PC-3 (cell line): ENCODE measurements around the gene RPGRIP1. TPM values are rescaled to one million over a fixed set of nuclear protein-coding genes. Genes with fewer than 3 reads are reported as not detected.

Source experiments
- ATAC-seq: fragments of 200-7000 bp; cut with Tn5 transposase; 2 replicates; pipeline ENCODE4 v1.9.1; 2020; ENCODE audit warnings: mild to moderate bottlenecking, moderate library complexity
- BruUV-seq: library from RNA; stranded (reverse); fragments of 400-500 nt; replicated peaks from 2 replicates; lab custom pipeline; 2021; lab: Mats Ljungman, UMichigan
- CTCF ChIA-PET: fragments of 300-600 bp; sonication (Branson Sonifier 250); formaldehyde crosslinking; loops from one replicate; lab custom pipeline; 2022; ENCODE audit warnings: antibody characterized with exemption; lab: Charles Lee
- POLR2A ChIA-PET: fragments of 300-600 bp; sonication (Branson Sonifier 250); formaldehyde crosslinking; loops from one replicate; lab custom pipeline; 2022; ENCODE audit warnings: antibody characterized with exemption; ENCODE audit not compliant: unreplicated experiment; lab: Charles Lee
- DNase-seq: peaks from one replicate; pipeline ENCODE4 v3.0.0-alpha.2; 2015
- H2AFZ ChIP-seq: fragments of 300-600 bp; sonication (generic); 2 replicates; pipeline ENCODE4 v1.6.0; 2016; ENCODE audit warnings: antibody characterized with exemption, low read length
- H3F3A ChIP-seq: fragments of 300-600 bp; sonication (generic); one replicate; pipeline ENCODE4 v1.6.0; 2017; ENCODE audit warnings: antibody characterized with exemption, low read length, control low read depth, mild to moderate bottlenecking; ENCODE audit not compliant: unreplicated experiment
- H3K27ac ChIP-seq: fragments of 300-600 bp; sonication (generic); 2 replicates; pipeline ENCODE4 v1.5.1; 2016; ENCODE audit warnings: mild to moderate bottlenecking, low read length
- H3K27me3 ChIP-seq: fragments of 300-600 bp; sonication (generic); 2 replicates; pipeline ENCODE4 v1.6.1; 2016; ENCODE audit warnings: low read length, mixed read lengths
- H3K36me3 ChIP-seq: fragments of 300-600 bp; sonication (generic); 2 replicates; pipeline ENCODE4 v1.6.1; 2016; ENCODE audit warnings: low read depth, mixed run types, low read length, mixed read lengths
- H3K4me1 ChIP-seq: fragments of 300-600 bp; sonication (generic); 2 replicates; pipeline ENCODE4 v1.5.1; 2016; ENCODE audit warnings: low read length; ENCODE audit not compliant: insufficient read depth
- H3K4me2 ChIP-seq: fragments of 300-600 bp; sonication (generic); 2 replicates; pipeline ENCODE4 v1.6.0; 2016; ENCODE audit warnings: low read length
- H3K4me3 ChIP-seq: fragments of 300-600 bp; sonication (generic); 2 replicates; pipeline ENCODE4 v1.5.1; 2016; ENCODE audit warnings: mild to moderate bottlenecking, low read length, mixed read lengths
- H3K79me2 ChIP-seq: fragments of 300-600 bp; sonication (generic); 2 replicates; pipeline ENCODE4 v1.6.1; 2017; ENCODE audit warnings: low read length, mixed read lengths
- H3K9ac ChIP-seq: fragments of 300-600 bp; sonication (generic); 2 replicates; pipeline ENCODE4 v1.6.0; 2016; ENCODE audit warnings: mild to moderate bottlenecking, low read length
- H3K9me2 ChIP-seq: fragments of 300-600 bp; sonication (generic); replicated peaks from 2 replicates; pipeline ENCODE4 v1.6.1; 2016; ENCODE audit warnings: mixed run types, low read length, mixed read lengths
- H3K9me3 ChIP-seq: fragments of 300-600 bp; sonication (generic); 2 replicates; pipeline ENCODE4 v1.6.1; 2016; ENCODE audit warnings: low read length, mixed read lengths
- H4K20me1 ChIP-seq: fragments of 300-600 bp; sonication (generic); 2 replicates; pipeline ENCODE4 v1.6.1; 2016; ENCODE audit warnings: low read length, mixed read lengths
- EZH2 ChIP-seq: fragments of 300-600 bp; sonication (generic); IDR thresholded peaks from one replicate; pipeline ENCODE4 v1.6.1; 2017; ENCODE audit warnings: antibody characterized with exemption, mild to moderate bottlenecking, low read length; ENCODE audit not compliant: unreplicated experiment
- EZH2phosphoT487 ChIP-seq: fragments of 300-600 bp; sonication (generic); IDR thresholded peaks from 2 replicates; pipeline ENCODE4 v1.6.1; 2018; ENCODE audit warnings: mild to moderate bottlenecking, antibody characterized with exemption, low read length, borderline replicate concordance
- intact Hi-C: fragments of 100-400 bp; cut with micrococcal nuclease; formaldehyde crosslinking; loops from 2 replicates; pipeline ENCODE4 v1.9.0; 2023
- total RNA-seq: library from RNA; depleted of rRNA; stranded (reverse); fragments of >200 nt; gene quantifications from 2 replicates; pipeline ENCODE4 v1.2.3, GENCODE V29; 2014
- TF ChIP-seq, protein P1 (sequence below): fragments of 300-600 bp; sonication (generic); conservative IDR thresholded peaks from 2 replicates; pipeline ENCODE4 v1.5.1; 2017; ENCODE audit warnings: antibody characterized with exemption, low read depth, mild to moderate bottlenecking, low read length

Gene RPGRIP1
- total RNA-seq, 1 experiment from 2014 or later: 0.33 TPM

DNA sequence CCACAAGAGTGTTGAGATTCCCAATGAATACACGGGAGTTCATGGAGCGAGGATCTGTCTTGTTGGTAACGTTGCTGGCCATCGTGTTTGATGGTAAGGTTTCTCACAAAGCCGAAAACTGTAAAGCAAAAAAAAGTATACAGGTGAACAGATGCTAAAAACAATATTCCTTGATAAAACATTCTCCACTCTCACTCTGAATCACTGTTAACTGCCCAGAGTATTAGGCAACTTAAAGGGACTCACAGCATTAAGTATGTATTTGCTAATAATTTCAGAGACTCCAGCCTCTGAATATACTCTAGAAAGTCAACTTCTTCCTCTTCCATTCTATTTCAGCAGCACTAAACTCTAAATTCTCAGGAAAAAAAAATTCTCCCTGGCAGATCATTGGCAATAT is 45.8 kb upstream of the RPGRIP1 start:
- H2AFZ ChIP-seq: no peak overlapping the region
- intact Hi-C loops: no loop called here
- no TSS peak for BruUV-seq
- ATAC-seq (no peak), DNase-seq (no peak)
- H3K9ac ChIP-seq: no peak overlapping the region
- CTCF ChIA-PET: no interaction called here
- H3K4me3 ChIP-seq: no peak overlapping the region
- TF ChIP-seq EZH2phosphoT487 (no peak), EZH2 (no peak)
- TF ChIP-seq, protein P1, sequence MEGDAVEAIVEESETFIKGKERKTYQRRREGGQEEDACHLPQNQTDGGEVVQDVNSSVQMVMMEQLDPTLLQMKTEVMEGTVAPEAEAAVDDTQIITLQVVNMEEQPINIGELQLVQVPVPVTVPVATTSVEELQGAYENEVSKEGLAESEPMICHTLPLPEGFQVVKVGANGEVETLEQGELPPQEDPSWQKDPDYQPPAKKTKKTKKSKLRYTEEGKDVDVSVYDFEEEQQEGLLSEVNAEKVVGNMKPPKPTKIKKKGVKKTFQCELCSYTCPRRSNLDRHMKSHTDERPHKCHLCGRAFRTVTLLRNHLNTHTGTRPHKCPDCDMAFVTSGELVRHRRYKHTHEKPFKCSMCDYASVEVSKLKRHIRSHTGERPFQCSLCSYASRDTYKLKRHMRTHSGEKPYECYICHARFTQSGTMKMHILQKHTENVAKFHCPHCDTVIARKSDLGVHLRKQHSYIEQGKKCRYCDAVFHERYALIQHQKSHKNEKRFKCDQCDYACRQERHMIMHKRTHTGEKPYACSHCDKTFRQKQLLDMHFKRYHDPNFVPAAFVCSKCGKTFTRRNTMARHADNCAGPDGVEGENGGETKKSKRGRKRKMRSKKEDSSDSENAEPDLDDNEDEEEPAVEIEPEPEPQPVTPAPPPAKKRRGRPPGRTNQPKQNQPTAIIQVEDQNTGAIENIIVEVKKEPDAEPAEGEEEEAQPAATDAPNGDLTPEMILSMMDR: no peak
- H3K9me3 ChIP-seq: no peaks in the 10 kb centered on the region
- H3K36me3 ChIP-seq: peaks cover 84% of the 10 kb centered on the region
- POLR2A ChIA-PET: no interaction called here
- no peak overlapping the region for H3K4me2 ChIP-seq
- no peak overlapping the region for H3K27ac ChIP-seq
- H3K4me1 ChIP-seq: no peaks in the 10 kb centered on the region
- peaks cover 97% of the 10 kb centered on the region for H4K20me1 ChIP-seq
- no peaks in the 10 kb centered on the region for H3K27me3 ChIP-seq
- peaks cover 100% of the 10 kb centered on the region for H3K79me2 ChIP-seq
- H3K9me2 ChIP-seq: no peaks in the 10 kb centered on the region
- H3F3A ChIP-seq: peaks cover 7% of the 10 kb centered on the region

DNA sequence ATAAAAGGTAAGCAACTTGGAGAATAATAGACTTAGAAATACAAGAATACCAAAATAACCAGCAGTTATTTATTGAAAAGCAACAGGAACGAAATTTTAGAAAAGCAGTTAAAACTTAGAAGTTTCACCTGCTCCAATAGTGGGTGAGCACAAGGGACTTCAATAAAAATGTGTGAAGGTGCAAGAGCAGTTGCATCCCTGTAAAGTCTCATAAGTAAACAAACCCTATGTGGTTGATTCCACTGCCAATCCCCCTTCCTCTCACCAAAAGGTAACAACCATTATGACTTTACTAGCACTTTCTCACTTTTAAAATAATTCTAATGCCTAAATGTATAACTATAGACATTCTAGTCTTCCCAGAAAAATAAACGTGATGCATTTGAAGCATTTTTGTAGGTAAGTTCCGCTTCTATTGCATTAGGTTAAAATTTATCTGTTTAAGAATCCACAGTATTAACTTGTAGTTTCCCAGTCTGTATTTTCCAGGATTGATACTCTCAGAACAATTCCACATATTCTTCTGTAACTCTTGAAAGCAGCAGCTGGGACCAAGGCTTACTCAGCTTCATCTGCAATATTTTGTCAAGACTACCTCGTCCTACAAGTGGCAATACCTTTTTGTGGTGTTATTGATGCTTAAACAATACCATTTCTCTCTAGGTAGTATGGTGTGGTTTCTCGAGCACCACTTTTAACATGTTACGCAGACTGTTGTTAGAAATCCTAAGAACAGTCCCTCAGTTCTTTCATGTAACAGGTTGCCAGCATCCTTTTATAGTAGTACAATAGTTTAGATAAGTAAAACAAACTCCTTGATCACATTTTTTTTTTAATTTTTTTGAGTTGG is 42.7 kb upstream of the RPGRIP1 start:
- H3K9ac ChIP-seq: no peak overlapping the region
- no peaks in the 10 kb centered on the region for H3K27me3 ChIP-seq
- H3K4me2 ChIP-seq: no peak overlapping the region
- H3K9me3 ChIP-seq: no peaks in the 10 kb centered on the region
- no peak overlapping the region for H3K4me3 ChIP-seq
- DNase-seq: no peak
- peaks cover 7% of the 10 kb centered on the region for H3F3A ChIP-seq
- H3K27ac ChIP-seq: no peak overlapping the region
- H3K36me3 ChIP-seq: peaks cover 72% of the 10 kb centered on the region
- no peaks in the 10 kb centered on the region for H3K9me2 ChIP-seq
- H3K4me1 ChIP-seq: no peaks in the 10 kb centered on the region
- peaks cover 100% of the 10 kb centered on the region for H3K79me2 ChIP-seq
- no peak for ATAC-seq
- no peak overlapping the region for H2AFZ ChIP-seq
- H4K20me1 ChIP-seq: peaks cover 97% of the 10 kb centered on the region
- CTCF ChIA-PET: no interaction called here
- no TSS peak for BruUV-seq
- no peak for TF ChIP-seq EZH2
- TF ChIP-seq EZH2phosphoT487: no peak
- TF ChIP-seq, protein P1: no peak
- POLR2A ChIA-PET: no interaction called here
- intact Hi-C loops: no loop called here
